ENCODE measurements around the gene FAM184A.
"Not testable (repeated sequence)": the region's sequence is repeated elsewhere in the genome, so short reads cannot be mapped to it uniquely, and the experiment has no call there.

FAM184A gene

DNA sequence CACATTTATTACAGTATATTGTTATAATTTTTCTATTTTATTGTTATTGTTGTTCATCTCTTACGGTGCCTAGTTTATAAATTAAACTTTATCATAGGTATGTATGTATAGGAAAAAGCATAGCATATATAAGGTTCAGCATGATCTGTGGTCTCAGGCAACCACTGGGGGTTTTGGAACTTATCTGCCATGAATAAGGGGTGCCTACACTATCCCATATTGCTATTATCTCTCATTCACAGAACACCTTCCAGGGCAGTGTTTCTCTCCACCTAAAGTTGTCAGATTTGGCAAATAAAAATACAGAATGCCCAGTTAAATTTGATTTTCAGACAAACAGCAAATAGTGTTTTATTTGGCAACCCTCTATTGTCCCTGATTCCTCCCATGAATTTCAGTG lies 35.5 kb upstream of the FAM184A start:
- FAIRE-seq (no peak), DNase-seq (ENCODE audit: insufficient read length) (no peak)
- TF ChIP-seq TAF1 (IDR thresholded peaks at IDR 0.05; ENCODE audit: borderline replicate concordance, low read depth, low read length) (no peak), POLR2A (IDR thresholded peaks at IDR 0.05; ENCODE audit: low read depth, low read length) (no peak), POLR2AphosphoS5 (IDR thresholded peaks at IDR 0.05; ENCODE audit: low read depth, low read length) (no peak)

GRCh38 chr6:119112812-119113530 lies 34.5 kb upstream of the FAM184A start:
- TF ChIP-seq POLR2A (IDR thresholded peaks at IDR 0.05; ENCODE audit: low read depth, low read length) (no peak), POLR2AphosphoS5 (IDR thresholded peaks at IDR 0.05; ENCODE audit: low read depth, low read length) (no peak)
- DNase-seq (ENCODE audit: insufficient read length) (no peak), FAIRE-seq (no peak)

DNA sequence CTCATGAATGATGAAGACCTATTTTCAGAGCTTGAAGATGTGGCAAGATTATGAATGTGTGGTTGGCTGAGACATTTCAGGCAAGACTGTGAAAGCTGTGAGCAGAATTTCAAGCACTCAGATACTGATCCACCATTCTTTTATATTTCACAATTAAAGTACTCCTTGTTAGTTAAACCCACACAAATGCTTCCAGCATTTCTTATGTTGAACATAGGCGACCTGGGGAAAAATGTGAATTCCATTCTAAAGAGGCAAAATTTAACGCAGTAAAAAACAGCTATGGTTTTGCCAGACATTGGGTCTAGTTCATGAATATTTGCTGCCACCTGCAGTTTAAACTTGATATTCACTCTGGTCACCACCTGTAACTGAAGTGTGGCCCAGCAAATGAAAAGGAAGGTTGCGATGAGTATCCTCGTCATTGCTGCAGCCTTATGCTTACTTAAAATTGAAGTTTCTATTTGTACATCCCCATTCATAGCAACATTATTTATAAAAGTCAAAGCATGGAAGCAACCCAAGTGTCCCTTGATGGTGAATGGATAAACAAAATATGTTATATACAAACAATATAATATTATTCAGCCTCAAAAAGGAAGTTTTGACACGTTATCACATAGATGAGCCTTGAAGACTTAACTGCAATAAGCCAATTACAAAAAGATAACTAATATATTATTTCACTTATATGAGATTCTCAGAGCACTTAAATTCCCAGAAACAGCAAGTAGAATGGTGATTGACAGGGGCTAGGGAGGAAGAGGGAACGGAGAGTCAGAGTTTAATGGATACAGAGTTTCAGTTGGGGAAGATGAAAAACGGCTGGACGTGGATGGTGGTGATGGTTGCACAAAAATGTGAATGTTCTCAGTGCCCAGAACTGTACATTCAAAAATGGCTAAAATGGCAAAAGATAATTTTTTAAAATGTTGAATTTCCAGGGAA lies 32.4 kb upstream of the FAM184A start:
- no peak for DNase-seq (ENCODE audit: insufficient read length)
- peak; percentile 97 for FAIRE-seq

DNA sequence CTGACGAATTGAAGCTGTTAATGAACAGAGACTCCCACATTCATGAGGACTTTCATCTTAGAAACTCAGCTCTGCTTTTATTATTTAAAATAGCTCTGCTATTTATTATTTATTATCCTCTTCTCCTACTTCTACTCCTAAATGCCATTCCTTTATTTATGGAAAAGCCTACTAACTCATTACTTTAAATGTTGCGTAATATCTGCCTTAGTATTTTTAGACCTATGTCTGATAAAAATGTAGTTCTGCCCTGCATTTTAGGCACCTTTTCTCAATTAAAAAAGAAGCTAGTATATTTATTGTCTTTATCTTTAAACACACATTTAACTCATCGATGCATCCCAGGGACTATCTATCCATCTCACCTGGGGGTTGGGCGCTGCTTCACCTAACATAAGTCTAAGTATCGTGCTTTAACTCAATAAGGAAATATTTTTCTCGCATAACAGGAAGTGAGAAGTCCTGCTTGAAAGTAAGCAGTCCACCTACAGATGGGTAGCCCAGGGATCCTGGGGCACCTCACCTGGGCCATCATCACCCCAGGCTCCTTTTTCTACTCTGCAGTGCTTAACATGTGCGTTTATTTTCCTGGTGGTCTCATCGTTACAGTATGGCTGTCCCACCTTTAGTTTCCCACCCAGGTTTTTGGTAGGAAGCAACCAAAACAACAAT lies 31.3 kb upstream of the FAM184A start:
- DNase-seq (ENCODE audit: insufficient read length) = no peak
- TF ChIP-seq POLR2A (IDR thresholded peaks at IDR 0.05; ENCODE audit: low read depth, low read length) (no peak), TAF1 (IDR thresholded peaks at IDR 0.05; ENCODE audit: borderline replicate concordance, low read depth, low read length) (no peak), POLR2AphosphoS5 (IDR thresholded peaks at IDR 0.05; ENCODE audit: low read depth, low read length) (no peak)
- FAIRE-seq = no peak

More for the DNA sequence above, 32.4 kb upstream of the FAM184A start:
- no peak for TF ChIP-seq POLR2AphosphoS5 (IDR thresholded peaks at IDR 0.05; ENCODE audit: low read depth, low read length)
- TF ChIP-seq TAF1 (IDR thresholded peaks at IDR 0.05; ENCODE audit: borderline replicate concordance, low read depth, low read length) = no peak
- no peak for TF ChIP-seq POLR2A (IDR thresholded peaks at IDR 0.05; ENCODE audit: low read depth, low read length)

DNA sequence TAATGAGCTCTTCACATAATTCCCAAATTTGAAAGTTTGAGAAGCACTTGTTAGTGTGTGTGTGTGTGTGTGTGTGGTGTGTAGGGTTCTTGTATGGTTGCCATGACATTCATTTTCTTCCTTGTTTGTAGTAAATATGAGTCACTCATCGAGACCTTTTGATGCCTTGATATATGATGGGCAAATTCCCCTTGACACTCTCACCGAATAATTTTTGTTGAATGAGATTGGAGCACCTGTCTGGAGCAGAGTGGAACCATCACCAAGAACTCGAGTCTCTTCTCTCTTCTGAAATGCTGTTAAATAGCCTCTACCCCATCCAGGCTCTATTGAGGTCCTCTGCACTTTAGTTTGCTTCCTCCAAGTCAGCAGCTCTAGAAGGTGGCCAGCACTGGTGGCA lies 29.6 kb upstream of the FAM184A start:
- DNase-seq (ENCODE audit: insufficient read length) (no peak), FAIRE-seq (no peak)
- TF ChIP-seq POLR2A (IDR thresholded peaks at IDR 0.05; ENCODE audit: low read depth, low read length) (no peak), POLR2AphosphoS5 (IDR thresholded peaks at IDR 0.05; ENCODE audit: low read depth, low read length) (no peak), TAF1 (IDR thresholded peaks at IDR 0.05; ENCODE audit: borderline replicate concordance, low read depth, low read length) (no peak)

DNA sequence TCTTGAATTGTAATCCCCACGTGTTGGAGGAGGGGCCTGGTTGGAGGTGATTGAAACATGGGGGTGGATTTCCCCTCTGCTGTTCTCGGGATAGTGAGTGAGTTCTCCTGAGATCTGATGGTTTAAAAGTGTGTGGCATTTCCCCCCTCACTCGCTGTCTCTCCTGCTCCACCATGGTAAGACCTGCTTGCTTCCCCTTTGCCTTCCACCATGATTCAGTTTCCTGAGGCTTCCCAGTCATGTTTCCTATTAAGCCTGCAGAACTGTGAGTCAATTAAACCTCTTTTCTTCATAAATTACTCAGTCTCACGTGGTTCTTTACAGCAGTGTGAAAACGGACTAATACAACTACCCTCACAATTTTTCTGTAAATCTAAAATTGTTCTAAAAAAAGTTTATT lies 26.8 kb upstream of the FAM184A start:
- no peak for TF ChIP-seq POLR2AphosphoS5 (IDR thresholded peaks at IDR 0.05; ENCODE audit: low read depth, low read length)
- no peak for TF ChIP-seq TAF1 (IDR thresholded peaks at IDR 0.05; ENCODE audit: borderline replicate concordance, low read depth, low read length)
- FAIRE-seq = no peak
- no peak for DNase-seq (ENCODE audit: insufficient read length)

DNA sequence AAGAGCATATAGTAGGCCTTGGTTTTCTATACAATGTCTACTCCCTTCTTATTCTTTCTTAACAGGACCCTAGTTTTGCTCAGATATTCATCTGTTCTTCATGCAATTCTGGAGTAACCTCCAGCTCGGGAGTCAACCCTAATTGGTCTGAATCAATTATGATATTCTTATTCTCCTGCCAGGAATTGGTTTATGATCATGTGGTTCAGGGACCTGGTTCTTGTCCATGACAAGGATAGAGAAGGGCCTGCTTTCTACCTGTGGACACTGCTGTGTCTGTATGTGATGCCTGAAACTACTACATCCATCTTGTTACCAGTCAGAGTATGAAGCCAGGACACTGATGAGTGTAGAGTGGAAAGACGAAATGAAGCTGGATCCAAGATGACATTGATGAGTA lies 24.4 kb upstream of the FAM184A start:
- no peak for TF ChIP-seq POLR2AphosphoS5 (IDR thresholded peaks at IDR 0.05; ENCODE audit: low read depth, low read length)
- TF ChIP-seq TAF1 (IDR thresholded peaks at IDR 0.05; ENCODE audit: borderline replicate concordance, low read depth, low read length) = no peak
- no peak for TF ChIP-seq POLR2A (IDR thresholded peaks at IDR 0.05; ENCODE audit: low read depth, low read length)
- FAIRE-seq = no peak
- no peak for DNase-seq (ENCODE audit: insufficient read length)

- no peak for TF ChIP-seq POLR2AphosphoS5 (IDR thresholded peaks at IDR 0.05; ENCODE audit: low read depth, low read length)
- no peak for TF ChIP-seq POLR2A (IDR thresholded peaks at IDR 0.05; ENCODE audit: low read depth, low read length)
- TF ChIP-seq TAF1 (IDR thresholded peaks at IDR 0.05; ENCODE audit: borderline replicate concordance, low read depth, low read length) = no peak
- no peak for FAIRE-seq
- DNase-seq (ENCODE audit: insufficient read length) = no peak
Observed at GRCh38 chr6:119100115-119100514, 21.7 kb upstream of the FAM184A start.

GRCh38 chr6:119097815-119098361 lies 19.4 kb upstream of the FAM184A start:
- not testable (repeated sequence) for DNase-seq (ENCODE audit: insufficient read length); FAIRE-seq

DNA sequence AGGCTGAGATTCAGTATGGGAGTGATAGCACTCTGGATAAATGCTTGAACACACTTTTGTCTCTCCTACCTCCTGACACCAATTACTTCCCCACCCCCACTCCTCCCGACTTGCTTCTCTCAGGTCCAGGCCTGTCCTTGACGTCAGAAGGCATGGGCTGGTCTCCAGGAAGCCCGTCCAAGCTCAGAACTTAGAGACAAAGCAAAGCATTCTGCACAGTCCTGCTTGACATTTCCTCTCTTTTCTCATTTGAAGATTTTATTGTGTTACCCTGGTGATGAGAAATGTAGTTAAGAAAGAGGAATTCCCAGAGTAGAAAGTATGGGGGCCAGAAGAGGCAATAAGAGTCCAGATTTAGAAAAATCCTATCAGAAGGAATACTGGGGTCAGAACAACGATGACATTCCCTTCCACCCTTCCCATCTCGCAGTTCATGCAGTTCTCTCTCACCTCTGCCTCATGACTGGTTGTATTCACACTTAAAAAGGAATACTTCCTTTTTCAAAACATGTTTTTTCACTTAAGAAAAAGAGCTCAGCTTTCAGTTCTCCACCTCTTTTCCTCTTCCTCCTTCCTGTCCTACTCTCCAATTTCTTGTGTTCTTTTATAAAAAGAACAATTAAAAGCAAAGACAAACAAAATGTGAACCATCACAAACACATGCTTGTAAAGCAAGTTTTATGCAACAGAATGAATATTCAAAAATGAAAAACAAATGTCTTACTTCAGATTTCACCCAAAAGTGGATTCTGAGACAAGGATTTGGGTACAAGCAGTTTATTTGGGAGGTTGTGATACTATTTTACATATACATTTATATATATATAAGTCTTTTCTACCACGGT lies 18.5 kb upstream of the FAM184A start:
- FAIRE-seq = no peak
- no peak for TF ChIP-seq TAF1 (IDR thresholded peaks at IDR 0.05; ENCODE audit: borderline replicate concordance, low read depth, low read length)
- no peak for DNase-seq (ENCODE audit: insufficient read length)

GRCh38 chr6:119090256-119090655 lies 11.8 kb upstream of the FAM184A start:
- no peak for TF ChIP-seq POLR2AphosphoS5 (IDR thresholded peaks at IDR 0.05; ENCODE audit: low read depth, low read length)
- TF ChIP-seq POLR2A (IDR thresholded peaks at IDR 0.05; ENCODE audit: low read depth, low read length) = no peak
- no peak for TF ChIP-seq TAF1 (IDR thresholded peaks at IDR 0.05; ENCODE audit: borderline replicate concordance, low read depth, low read length)
- DNase-seq (ENCODE audit: insufficient read length) (no peak), FAIRE-seq (no peak)

Data from GM12892 (cell line).